K562 (cell line): ENCODE measurements around the gene FMC1. TPM values are rescaled to one million over a fixed set of nuclear protein-coding genes. Genes with fewer than 3 reads are reported as not detected.
A peak's percentile ranks its signal among the peaks of the same experiment; 100 is the strongest.

Experiments used
- BRD4 ChIP-seq: fragments of 200-600 bp; sonication (generic); IDR thresholded peaks from 2 replicates; pipeline ENCODE4 v1.6.1; 2017; ENCODE audit warnings: inconsistent platforms
- CHCHD3 ChIP-seq: fragments of 250-450 bp; sonication (Bioruptor Pico); IDR thresholded peaks from 2 replicates; pipeline ENCODE4 v2.1.2; 2022; ENCODE audit warnings: mild to moderate bottlenecking
- ESRRA ChIP-seq: fragments of 450-650 bp; IDR thresholded peaks from 2 replicates; pipeline ENCODE4 v1.6.1; 2014; ENCODE audit warnings: low read depth, mild to moderate bottlenecking, moderate library complexity, borderline replicate concordance
- EWSR1 ChIP-seq: fragments of 450-650 bp; IDR thresholded peaks from 2 replicates; pipeline ENCODE4 v1.6.1; 2018; ENCODE audit warnings: borderline replicate concordance, mild to moderate bottlenecking, low read depth, moderate library complexity; ENCODE audit not compliant: partially characterized antibody
- HMGN3 ChIP-seq: IDR thresholded peaks from 2 replicates; pipeline ENCODE4 v1.6.1; 2011; ENCODE audit warnings: borderline replicate concordance, low read depth, mild to moderate bottlenecking, mixed read lengths, low read length; ENCODE audit not compliant: insufficient read length; ENCODE audit errors: extremely low read depth
- MAFG ChIP-seq: fragments of 450-650 bp; conservative IDR thresholded peaks from 2 replicates; pipeline ENCODE4 v1.6.1; 2016; ENCODE audit warnings: missing genetic modification characterization, missing compliant biosample characterization
- MXI1 ChIP-seq: IDR thresholded peaks from 2 replicates; pipeline ENCODE4 v1.6.1; 2011; ENCODE audit warnings: low read depth, mild to moderate bottlenecking, improper control_type of control experiment, low read length
- MYNN ChIP-seq, 2 experiments: sonication (generic); formaldehyde crosslinking in 1 of 2; IDR thresholded peaks; 2 replicates each; pipeline versions ENCODE4 v1.5.0 to v1.6.1; 2016 to 2020; ENCODE audit warnings: antibody characterized with exemption in 1 of 2, missing genetic modification reagents in 1 of 2
- NFATC3 ChIP-seq: fragments of 450-650 bp; IDR thresholded peaks from 2 replicates; pipeline ENCODE4 v1.6.1; 2017; ENCODE audit warnings: mild to moderate bottlenecking
- NR2F6 ChIP-seq: fragments of 450-650 bp; formaldehyde crosslinking; IDR thresholded peaks from 2 replicates; pipeline ENCODE4 v1.4.0; 2020; ENCODE audit warnings: mild to moderate bottlenecking
- RBM34 ChIP-seq: fragments of 200-400 bp; formaldehyde crosslinking; IDR thresholded peaks from 2 replicates; pipeline ENCODE4 v1.6.1; 2018; ENCODE audit warnings: low read length, borderline replicate concordance; ENCODE audit not compliant: insufficient read depth
- SMAD4 ChIP-seq: fragments of 250-450 bp; sonication (Bioruptor Pico); conservative IDR thresholded peaks from 2 replicates; pipeline ENCODE4 v1.8.0; 2021; ENCODE audit warnings: inconsistent platforms, mild to moderate bottlenecking, moderate library complexity
- SREBF2 ChIP-seq: sonication (generic); formaldehyde crosslinking; IDR thresholded peaks from 2 replicates; pipeline ENCODE4 v1.4.0; 2020; ENCODE audit warnings: mild to moderate bottlenecking, missing genetic modification reagents
- STAT5B ChIP-seq: fragments of 250-450 bp; sonication (Bioruptor Pico); IDR thresholded peaks from 2 replicates; pipeline ENCODE4 v1.8.0; 2021; ENCODE audit warnings: mild to moderate bottlenecking, inconsistent platforms
- TCF7L2 ChIP-seq: fragments of 150-350 bp; IDR thresholded peaks from 2 replicates; pipeline ENCODE4 v1.6.1; 2016; ENCODE audit warnings: low read depth, mild to moderate bottlenecking, low read length, moderate library complexity
- U2AF1 ChIP-seq: fragments of 200-400 bp; formaldehyde crosslinking; optimal IDR thresholded peaks from 2 replicates; pipeline ENCODE3; 2017; ENCODE audit warnings: mild to moderate bottlenecking, low read depth, low read length, moderate library complexity
- WHSC1 ChIP-seq: IDR thresholded peaks from one replicate; pipeline ENCODE4 v1.6.1; 2012; ENCODE audit warnings: low read length, control low read depth, inconsistent platforms
- ZEB2 ChIP-seq: fragments of 450-650 bp; IDR thresholded peaks from 2 replicates; pipeline ENCODE4 v1.6.1; 2016
- ZFPM2 ChIP-seq: fragments of 250-450 bp; sonication (Bioruptor Pico); IDR thresholded peaks from 2 replicates; pipeline ENCODE4 v1.5.1; 2022; ENCODE audit warnings: mild to moderate bottlenecking
- ZNF134 ChIP-seq: fragments of 250-450 bp; sonication (Bioruptor Pico); conservative IDR thresholded peaks from 2 replicates; pipeline ENCODE4 v1.4.0; 2020
- ZNF175 ChIP-seq: fragments of 200-800 bp; sonication (Bioruptor generic); IDR thresholded peaks from 2 replicates; pipeline ENCODE4 v1.6.1; 2016; ENCODE audit warnings: low read depth, mild to moderate bottlenecking, missing genetic modification characterization, missing compliant biosample characterization
- polyA plus RNA-seq, 8 experiments: library from polyadenylated mRNA; depleted of rRNA in 4 of 8; stranded (reverse) in 5 of 8; unstranded in 3 of 8; fragments of >200 nt; fragmentation: Nextera tagmentation in 2 of 8; fragmentation: Illumina TruSeq in 1 of 8; extraction: Ambion mirVana in 2 of 8; extraction: Trizol in 1 of 8; gene quantifications; 2 replicates each; pipeline versions ENCODE4 v1.2.1 to v1.2.3, GENCODE V29; 2011 to 2014; ENCODE audit warnings: inconsistent platforms in 1 of 8, missing spikeins in 1 of 8
- total RNA-seq, 7 experiments: library from RNA; depleted of rRNA in 6 of 7; stranded (reverse); fragments of >200 nt in 6 of 7; fragmentation: Illumina TruSeq in 2 of 7; extraction: Trizol in 2 of 7; gene quantifications; 2 replicates each; pipeline versions ENCODE4 v1.2.1 to v1.2.3, GENCODE V29; 2011 to 2021; ENCODE audit warnings: low replicate concordance in 1 of 7
- TF ChIP-seq, protein P1 (sequence below): fragments of 250-450 bp; sonication (Bioruptor Pico); IDR thresholded peaks from 2 replicates; pipeline ENCODE4 v1.9.0; 2021; ENCODE audit warnings: mild to moderate bottlenecking, inconsistent platforms
- TF ChIP-seq, protein P2 (sequence below): fragments of 450-650 bp; IDR thresholded peaks from 2 replicates; pipeline ENCODE4 v1.6.1; 2017; ENCODE audit warnings: mild to moderate bottlenecking, moderate library complexity
- TF ChIP-seq, protein P3 (sequence below): sonication (generic); formaldehyde crosslinking; IDR thresholded peaks from 2 replicates; pipeline ENCODE4 v1.8.1; 2022; ENCODE audit warnings: missing genetic modification reagents

Gene FMC1
- total and polyA plus RNA-seq, 9 of the 15 experiments (the other 6 are each of a cell fraction or from before 2014, with no cell fraction given), result 14.0 to 116 (median 29.0) TPM

GRCh38 chr7:139359366-139360209 is 18.5 kb downstream of the FMC1 start, which contains the start of gene LUC7L2 (continued):
- TF ChIP-seq MAFG (tag) (no peak), ZEB2 (no peak; the same call in 1 of the 2 replicates), NR2F6 (0 out of 2 replicates have a peak, but pooled peaks have one; percentile 3), HMGN3 (peak; percentile 18), RBM34 (no peak), BRD4 (peak; percentile 32; the same call in 1 of the 2 replicates), U2AF1 (peak; percentile 33), SREBF2 (CRISPR knock-in tag) (no peak), MXI1 (peak; percentile 83; the same call in 1 of the 2 replicates), ZNF175 (CRISPR knock-in tag) (0 out of 2 replicates have a peak, but pooled peaks have one; percentile 12), EWSR1 (no peak), SMAD4 (peak; percentile 73; the same call in 1 of the 2 replicates), MYNN (IDR thresholded peaks at IDR 0.05) (peak; percentile 71), MYNN (CRISPR knock-in tag; IDR thresholded peaks at IDR 0.05) (no peak), NFATC3 (no peak), STAT5B (CRISPR knock-in tag) (no peak), CHCHD3 (CRISPR knock-in tag) (peak; percentile 80; the same call in 1 of the 2 replicates), TCF7L2 (no peak), ZNF134 (CRISPR knock-in tag) (no peak), ZFPM2 (no peak), ESRRA (peak; percentile 75), WHSC1 (no peak)
- TF ChIP-seq, protein P1, sequence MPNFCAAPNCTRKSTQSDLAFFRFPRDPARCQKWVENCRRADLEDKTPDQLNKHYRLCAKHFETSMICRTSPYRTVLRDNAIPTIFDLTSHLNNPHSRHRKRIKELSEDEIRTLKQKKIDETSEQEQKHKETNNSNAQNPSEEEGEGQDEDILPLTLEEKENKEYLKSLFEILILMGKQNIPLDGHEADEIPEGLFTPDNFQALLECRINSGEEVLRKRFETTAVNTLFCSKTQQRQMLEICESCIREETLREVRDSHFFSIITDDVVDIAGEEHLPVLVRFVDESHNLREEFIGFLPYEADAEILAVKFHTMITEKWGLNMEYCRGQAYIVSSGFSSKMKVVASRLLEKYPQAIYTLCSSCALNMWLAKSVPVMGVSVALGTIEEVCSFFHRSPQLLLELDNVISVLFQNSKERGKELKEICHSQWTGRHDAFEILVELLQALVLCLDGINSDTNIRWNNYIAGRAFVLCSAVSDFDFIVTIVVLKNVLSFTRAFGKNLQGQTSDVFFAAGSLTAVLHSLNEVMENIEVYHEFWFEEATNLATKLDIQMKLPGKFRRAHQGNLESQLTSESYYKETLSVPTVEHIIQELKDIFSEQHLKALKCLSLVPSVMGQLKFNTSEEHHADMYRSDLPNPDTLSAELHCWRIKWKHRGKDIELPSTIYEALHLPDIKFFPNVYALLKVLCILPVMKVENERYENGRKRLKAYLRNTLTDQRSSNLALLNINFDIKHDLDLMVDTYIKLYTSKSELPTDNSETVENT (CRISPR knock-in tag), result peak; percentile 97
- TF ChIP-seq, protein P2, sequence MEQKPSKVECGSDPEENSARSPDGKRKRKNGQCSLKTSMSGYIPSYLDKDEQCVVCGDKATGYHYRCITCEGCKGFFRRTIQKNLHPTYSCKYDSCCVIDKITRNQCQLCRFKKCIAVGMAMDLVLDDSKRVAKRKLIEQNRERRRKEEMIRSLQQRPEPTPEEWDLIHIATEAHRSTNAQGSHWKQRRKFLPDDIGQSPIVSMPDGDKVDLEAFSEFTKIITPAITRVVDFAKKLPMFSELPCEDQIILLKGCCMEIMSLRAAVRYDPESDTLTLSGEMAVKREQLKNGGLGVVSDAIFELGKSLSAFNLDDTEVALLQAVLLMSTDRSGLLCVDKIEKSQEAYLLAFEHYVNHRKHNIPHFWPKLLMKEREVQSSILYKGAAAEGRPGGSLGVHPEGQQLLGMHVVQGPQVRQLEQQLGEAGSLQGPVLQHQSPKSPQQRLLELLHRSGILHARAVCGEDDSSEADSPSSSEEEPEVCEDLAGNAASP, result no peak
- TF ChIP-seq, protein P3, sequence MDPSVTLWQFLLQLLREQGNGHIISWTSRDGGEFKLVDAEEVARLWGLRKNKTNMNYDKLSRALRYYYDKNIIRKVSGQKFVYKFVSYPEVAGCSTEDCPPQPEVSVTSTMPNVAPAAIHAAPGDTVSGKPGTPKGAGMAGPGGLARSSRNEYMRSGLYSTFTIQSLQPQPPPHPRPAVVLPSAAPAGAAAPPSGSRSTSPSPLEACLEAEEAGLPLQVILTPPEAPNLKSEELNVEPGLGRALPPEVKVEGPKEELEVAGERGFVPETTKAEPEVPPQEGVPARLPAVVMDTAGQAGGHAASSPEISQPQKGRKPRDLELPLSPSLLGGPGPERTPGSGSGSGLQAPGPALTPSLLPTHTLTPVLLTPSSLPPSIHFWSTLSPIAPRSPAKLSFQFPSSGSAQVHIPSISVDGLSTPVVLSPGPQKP, result no peak
